ENCODE data around the gene NINJ1. TPM values are rescaled to one million over a fixed set of nuclear protein-coding genes. Genes with fewer than 3 reads are reported as not detected.

NINJ1 gene
- total and polyA plus RNA-seq, 2 of the 8 experiments (the other 6 are each of a cell fraction or from before 2014, with no cell fraction given), result 28.2 to 65.6 TPM

DNA sequence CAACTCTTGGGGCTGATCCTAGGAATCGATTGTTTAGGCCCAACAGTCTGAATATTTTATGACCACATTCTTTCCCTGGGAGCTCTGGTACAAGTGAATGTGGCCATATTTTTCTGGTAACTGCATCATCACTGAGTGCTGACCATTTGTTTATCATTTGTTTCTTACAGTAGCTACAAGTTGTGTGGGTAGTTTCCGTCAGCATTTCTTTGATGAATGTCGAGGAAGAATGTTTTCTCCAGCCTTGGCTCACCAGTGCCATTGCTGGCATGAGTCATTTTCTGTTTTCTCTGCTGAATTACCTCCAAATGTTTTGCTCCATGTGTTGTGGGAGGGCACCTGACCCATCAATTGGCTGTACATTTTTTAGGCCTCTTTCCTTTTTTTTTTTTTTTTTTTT is 52.1 kb downstream of the NINJ1 start:
- CTCF ChIA-PET (ENCODE audit: partially characterized antibody), result interaction anchor here (1.1 to 2.5 kb wide), 3 partner anchors 24 to 79 kb away, joined by 3 to 13 read pairs (median 10); no protein-coding TSS in a partner anchor

More for the DNA sequence above, 52.1 kb downstream of the NINJ1 start:
- no peaks in the 10 kb centered on the region for H3K79me2 ChIP-seq (ENCODE audit: control insufficient read depth in 1 of 2, insufficient read depth in 2 of 2, low read length in 2 of 2)
- H3K9ac ChIP-seq (replicated peaks in 1 of 4; ENCODE audit: extremely low read depth in 1 of 4, low read depth in 3 of 4, low read length in 3 of 4), result no peak overlapping the region
- H3K56ac ChIP-seq (replicated peaks; ENCODE audit: insufficient read length, low read depth, low read length), result no peak overlapping the region
- peaks cover 4% of the 10 kb centered on the region in 2 experiments; a peak in 1 of 4 replicates for H3K9me3 ChIP-seq (ENCODE audit: insufficient read depth in 2 of 2, low read depth in 1 of 2, low read length in 1 of 2)
- H2BK120ac ChIP-seq (replicated peaks; ENCODE audit: low read depth, low read length), result no peak overlapping the region
- no peaks in the 10 kb centered on the region for H4K20me1 ChIP-seq (replicated peaks in 1 of 2; ENCODE audit: control insufficient read depth in 1 of 2, insufficient read depth in 2 of 2, low read length in 2 of 2)
- H2BK20ac ChIP-seq (ENCODE audit: low read length), result no peak overlapping the region
- FAIRE-seq (no peak), DNase-seq (ENCODE audit: low read depth in 1 of 2, low spot score in 2 of 2) (no peak)
- no peak overlapping the region for H2BK12ac ChIP-seq (ENCODE audit: low read depth, low read length)
- no peaks in the 10 kb centered on the region; a peak in 1 of 7 replicates for H3K4me1 ChIP-seq (replicated peaks in 1 of 4; ENCODE audit: control insufficient read depth in 3 of 4, insufficient read depth in 4 of 4, low read length in 3 of 4)
- H2AK5ac ChIP-seq (ENCODE audit: low read depth, low read length), result no peak overlapping the region
- 92% methylated on average over 3 of the region's 3 CpGs; no CpG with 5 or more reads in 1 of the 2 experiments for WGBS, 2 experiments (ENCODE audit: extremely low coverage in 1 of 2, insufficient coverage in 1 of 2, insufficient read length in 1 of 2, insufficient replicate concordance in 2 of 2, low coverage in 1 of 2, low lambda C conversion rate in 2 of 2, missing lambda C conversion rate in 1 of 2)
- H3K18ac ChIP-seq (ENCODE audit: extremely low read depth, low read length), result no peak overlapping the region
- no peak overlapping the region for H3K23ac ChIP-seq (ENCODE audit: insufficient read length)
- H3K4me3 ChIP-seq (ENCODE audit: extremely low read depth in 1 of 4, insufficient read depth in 2 of 4, low read depth in 3 of 4, low read length in 4 of 4), result no peak overlapping the region
- H3K23me2 ChIP-seq (ENCODE audit: low read depth, low read length), result no peaks in the 10 kb centered on the region
- H3K27me3 ChIP-seq (replicated peaks in 1 of 4; ENCODE audit: control insufficient read depth in 3 of 4, extremely low read depth in 1 of 4, insufficient read depth in 3 of 4, low read length in 3 of 4), result no peaks in the 10 kb centered on the region
- H3K14ac ChIP-seq (ENCODE audit: insufficient read length), result no peak overlapping the region
- H4K91ac ChIP-seq (replicated peaks; ENCODE audit: insufficient read length, low read length), result no peak overlapping the region
- H3K36me3 ChIP-seq (ENCODE audit: control insufficient read depth in 2 of 4, insufficient read depth in 4 of 4, low read length in 3 of 4), result no peaks in the 10 kb centered on the region
- H4K5ac ChIP-seq (ENCODE audit: insufficient read length, low read depth, low read length), result no peak overlapping the region
- POLR2A ChIA-PET (ENCODE audit: partially characterized antibody), result interaction anchor here (0.6 kb wide), 1 partner anchor 92 kb away, joined by 3 read pairs; no protein-coding TSS in a partner anchor
- no peak overlapping the region for H3K4ac ChIP-seq (replicated peaks; ENCODE audit: insufficient read length, low read depth, low read length)
- H2BK5ac ChIP-seq (ENCODE audit: low read depth, low read length), result no peak overlapping the region
- no peak overlapping the region for H3K27ac ChIP-seq (ENCODE audit: low read depth, low read length)
- no peak overlapping the region for H3K4me2 ChIP-seq (ENCODE audit: insufficient read depth in 1 of 2, low read depth in 2 of 2, low read length in 2 of 2)
- H2BK15ac ChIP-seq (ENCODE audit: low read length), result no peak overlapping the region
- no peak for TF ChIP-seq TAF1 (IDR thresholded peaks at IDR 0.05; ENCODE audit: low read depth, low read length)
- TF ChIP-seq CBX5 (IDR thresholded peaks at IDR 0.05; ENCODE audit: low read depth, low read length), result no peak
- TF ChIP-seq ZNF274 (IDR thresholded peaks at IDR 0.05; ENCODE audit: borderline replicate concordance, extremely low read depth, low read length), result no peak
- no peak overlapping the region for H4K8ac ChIP-seq (ENCODE audit: extremely low read depth, insufficient read depth, low read length)
- no peaks in the 10 kb centered on the region for H3K79me1 ChIP-seq (ENCODE audit: low read depth, low read length)
- H2AFZ ChIP-seq (ENCODE audit: low read length), result no peak overlapping the region

Measured in H1 (cell line).